GM10847 (cell line): Measurements from ENCODE around the gene ETS1.

ENCODE experiments used
- POLR2A ChIP-seq: IDR thresholded peaks from 2 replicates; pipeline ENCODE4 v1.6.1; 2011; ENCODE audit not compliant: insufficient read length; ENCODE audit errors: extremely low read depth

The ETS1 gene

GRCh38 chr11:128462189-128462588 lies 125.2 kb downstream of the ETS1 start:
- TF ChIP-seq POLR2A: no peak

GRCh38 chr11:128458321-128458720 lies 129.0 kb downstream of the ETS1 start:
- no peak for TF ChIP-seq POLR2A

DNA sequence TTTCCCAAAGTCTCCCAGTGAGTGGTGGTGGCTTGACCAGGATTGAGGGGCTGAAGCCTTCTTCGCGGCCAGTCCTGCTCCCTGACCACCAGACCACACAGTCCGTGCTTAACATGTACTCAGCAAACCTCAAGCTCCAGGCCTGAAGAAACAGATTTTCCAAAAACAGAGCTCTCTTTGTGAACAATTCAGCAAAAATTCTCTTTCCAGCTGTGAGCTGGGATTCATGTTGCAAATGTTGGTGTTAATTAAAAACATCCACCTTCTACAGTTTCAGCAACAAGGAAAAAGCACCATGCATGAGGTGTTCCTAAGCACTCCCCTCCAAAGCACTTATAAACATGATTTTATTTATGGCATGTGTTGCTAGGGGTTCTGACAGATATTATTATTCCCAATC lies 129.5 kb downstream of the ETS1 start:
- TF ChIP-seq POLR2A: no peak

DNA sequence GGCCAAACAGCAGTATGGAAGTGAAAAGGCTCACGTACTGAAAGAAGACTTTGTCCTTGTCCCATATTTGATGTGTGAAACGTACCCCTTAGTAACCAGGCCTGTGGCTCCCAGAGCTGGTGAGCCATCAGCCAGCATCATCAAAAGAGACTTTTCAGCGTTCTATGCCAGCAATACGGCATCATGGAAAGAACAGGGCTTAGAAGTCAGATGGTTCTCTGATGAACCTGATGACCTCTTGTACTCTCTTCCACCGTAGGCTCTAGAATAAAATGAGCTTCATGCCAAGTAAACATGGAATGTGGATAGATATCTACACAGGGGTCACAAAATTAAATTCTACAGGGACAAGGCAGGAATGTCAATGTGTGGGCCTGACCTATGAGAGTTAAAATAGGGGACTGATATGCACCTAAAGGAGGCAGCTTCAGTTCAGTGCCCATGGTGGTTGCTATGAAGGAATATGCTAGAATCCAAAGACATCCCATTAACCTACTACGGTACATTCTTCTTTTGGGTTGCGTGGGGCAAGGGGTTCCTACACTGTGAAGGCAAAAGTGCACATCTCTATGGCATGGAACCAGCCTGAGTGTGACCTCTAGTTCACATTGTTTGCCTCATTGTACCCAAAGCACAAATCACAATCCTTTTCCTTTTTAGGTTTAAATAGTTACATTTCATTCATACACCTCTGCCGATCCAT lies 130.6 kb downstream of the ETS1 start:
- no peak for TF ChIP-seq POLR2A

- no peak for TF ChIP-seq POLR2A
Observed at GRCh38 chr11:128455766-128456165, 131.6 kb downstream of the ETS1 start.

DNA sequence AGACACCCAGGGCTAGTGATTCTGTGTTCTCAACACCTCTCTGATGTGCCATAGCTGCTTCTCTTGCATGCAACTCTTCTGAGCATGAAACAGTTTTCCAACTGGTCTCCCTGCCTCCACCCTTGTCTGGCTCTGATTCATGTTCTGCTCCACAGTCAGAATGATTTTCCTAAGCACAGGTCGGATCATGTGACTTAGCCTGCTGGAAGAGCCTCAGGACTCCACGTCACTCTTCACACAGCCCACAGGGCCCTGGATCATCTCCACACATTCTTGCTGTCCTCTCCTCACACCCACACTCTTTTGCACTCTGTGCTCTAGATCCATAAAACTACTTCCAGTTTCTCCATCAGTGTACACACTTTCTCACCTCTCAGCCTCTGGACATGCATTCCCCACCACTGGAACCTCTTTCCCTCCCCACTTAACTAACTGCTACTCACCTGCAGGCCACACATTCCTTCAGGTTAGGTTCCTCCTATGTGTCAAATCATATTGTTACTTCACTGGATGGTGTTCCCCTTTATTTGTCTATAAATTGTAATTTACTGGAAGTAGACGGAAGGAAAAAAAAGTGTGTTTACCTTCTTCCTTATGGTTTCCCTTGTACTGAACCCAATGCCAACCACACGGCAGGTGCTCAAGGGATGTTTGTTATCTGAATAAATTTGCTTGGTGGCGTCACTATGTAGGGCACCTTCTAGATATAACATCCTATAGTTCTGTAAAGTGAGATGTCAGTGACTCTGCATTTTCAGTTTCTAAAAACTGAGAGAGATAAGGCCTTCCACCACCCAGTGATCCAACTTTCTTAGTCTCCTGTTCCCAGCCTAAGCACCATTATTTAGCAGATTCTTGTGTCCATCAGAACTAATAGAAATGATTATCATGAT lies 133.7 kb downstream of the ETS1 start:
- TF ChIP-seq POLR2A: no peak

GRCh38 chr11:128451652-128452470 lies 135.5 kb downstream of the ETS1 start:
- no peak for TF ChIP-seq POLR2A

GRCh38 chr11:128450882-128451651 lies 136.3 kb downstream of the ETS1 start:
- TF ChIP-seq POLR2A: no peak

DNA sequence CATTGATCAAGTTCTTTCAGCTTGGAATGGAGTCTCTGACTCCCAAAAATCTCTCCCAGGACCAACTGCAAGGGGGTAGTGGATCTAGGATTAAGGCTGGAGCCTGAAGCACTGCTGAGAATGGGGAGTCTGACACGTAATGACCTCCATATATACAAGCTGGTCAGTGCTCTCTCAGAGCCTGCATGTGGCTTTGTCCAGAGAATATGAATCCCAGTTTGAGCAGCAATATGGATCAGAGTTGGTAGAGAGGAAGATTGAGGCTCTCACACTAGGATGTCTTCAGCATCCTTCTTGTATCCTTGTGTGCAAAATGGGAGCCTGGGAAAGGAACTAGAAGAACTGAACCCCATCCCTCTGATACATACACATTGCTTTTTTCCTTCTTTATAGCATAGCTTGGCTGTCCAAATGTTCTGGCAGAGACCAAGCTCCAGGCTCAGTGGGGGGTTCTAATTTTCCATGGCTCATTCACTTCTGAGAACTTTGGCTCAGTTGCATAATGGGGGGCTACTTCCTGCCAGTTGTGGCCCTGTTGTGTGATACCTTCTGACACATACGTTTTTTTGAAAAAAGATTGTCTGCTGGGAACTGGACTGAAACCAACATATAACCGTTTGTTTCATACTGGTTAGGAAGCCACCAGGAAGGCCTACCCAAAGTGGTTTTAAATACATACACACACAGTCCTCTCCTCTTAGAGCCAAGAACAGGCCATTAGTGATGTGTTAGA lies 138.2 kb downstream of the ETS1 start:
- TF ChIP-seq POLR2A: no peak

GRCh38 chr11:128448200-128448886 lies 139.0 kb downstream of the ETS1 start:
- TF ChIP-seq POLR2A: no peak

GRCh38 chr11:128447233-128447632 lies 140.1 kb downstream of the ETS1 start:
- no peak for TF ChIP-seq POLR2A

- no peak for TF ChIP-seq POLR2A
Observed at GRCh38 chr11:128437136-128437535, 150.2 kb downstream of the ETS1 start.

DNA sequence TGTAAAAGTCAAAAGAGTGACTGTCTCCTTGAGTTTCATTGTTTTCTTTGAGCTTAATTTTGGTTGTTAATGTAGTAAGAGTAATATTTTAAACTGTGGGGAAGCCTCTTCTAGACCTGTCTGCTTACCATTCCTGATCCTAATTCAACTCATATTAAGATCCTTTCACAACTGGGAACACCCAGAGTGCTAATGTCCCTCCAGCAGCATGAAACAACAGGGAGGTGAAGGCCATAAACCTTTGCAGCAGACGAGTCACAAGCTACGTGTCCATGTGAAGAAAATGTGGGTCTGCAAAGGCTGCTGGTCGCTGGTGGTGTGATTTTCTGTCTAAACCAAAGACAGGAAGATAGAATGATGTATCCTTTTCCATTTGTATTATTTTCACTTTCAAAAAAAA lies 152.5 kb downstream of the ETS1 start:
- TF ChIP-seq POLR2A: no peak

DNA sequence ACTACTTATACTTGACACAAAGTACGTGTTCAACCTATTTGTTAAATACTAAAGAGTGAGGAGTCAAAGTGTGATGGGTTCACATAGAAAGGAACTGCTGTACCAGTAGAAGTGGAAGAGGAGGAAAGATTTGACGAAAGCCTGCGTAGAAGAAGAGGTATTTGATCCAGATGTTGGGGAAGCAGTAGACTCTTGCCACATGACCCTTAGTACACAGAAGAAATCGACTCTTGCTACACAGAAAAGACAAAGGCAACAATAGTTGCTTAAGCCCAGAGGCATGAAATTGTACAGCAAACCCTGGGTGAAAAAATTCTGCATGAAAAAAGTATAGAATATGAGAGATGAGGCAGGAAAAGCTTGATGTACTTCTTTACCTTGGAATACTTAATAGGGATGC lies 152.9 kb downstream of the ETS1 start:
- TF ChIP-seq POLR2A: no peak
